ENCODE results near the gene NRP1.
"Not testable (repeated sequence)": the region's sequence is repeated elsewhere in the genome, so short reads cannot be mapped to it uniquely, and the experiment has no call there.

The NRP1 gene

DNA sequence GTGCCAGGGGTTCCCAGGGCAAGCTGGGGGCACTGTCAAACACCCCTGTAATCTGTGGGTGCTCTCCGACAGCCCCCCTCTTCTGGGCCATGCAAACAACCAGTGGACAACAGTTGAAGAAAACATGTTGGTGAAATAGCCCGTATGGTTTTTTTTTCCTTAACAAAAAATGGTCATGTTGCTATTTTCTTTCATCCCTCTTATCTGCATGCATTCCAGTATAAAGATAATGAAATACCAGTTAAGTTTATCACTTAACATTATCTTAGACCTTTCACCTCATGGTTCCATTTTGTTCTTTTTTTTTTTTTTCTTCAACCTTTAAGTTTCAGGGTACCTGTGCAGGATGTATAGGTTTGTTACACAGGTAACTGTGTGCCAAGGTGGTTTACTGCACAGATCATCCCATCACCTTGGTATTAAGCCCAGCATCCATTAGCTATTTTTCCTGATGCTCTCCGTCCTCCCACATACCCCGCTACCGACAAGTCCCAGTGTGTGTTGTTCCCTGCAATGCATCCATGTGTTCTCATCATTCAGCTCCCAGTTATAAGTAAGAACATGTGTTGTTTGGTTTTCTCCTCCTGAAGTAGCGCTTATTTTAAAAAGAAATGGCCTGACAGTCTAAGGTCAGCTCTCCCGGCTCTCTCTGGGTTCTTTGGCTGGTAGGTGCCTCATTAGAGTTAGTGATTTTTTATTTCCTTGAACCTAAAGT, 110.1 kb downstream of the NRP1 start:
- Histone ChIP-seq H3K27me3 (no peaks in the 10 kb centered on the region), H3K4me1 (peaks cover 0 to 12% (median 3%) of the 10 kb centered on the region in 4 donors), H3K4me3 (no peak overlapping the region), H3K9me3 (no peaks in the 10 kb centered on the region), H3K27ac (no peak overlapping the region), H3K36me3 (peaks cover 22 to 31% (median 29%) of the 10 kb centered on the region in 3 donors)
- no peak for DNase-seq
- intact Hi-C loops (cut with DNase I; ENCODE audit: low total_unique reads), result no loop called here
- TF ChIP-seq, protein P1, sequence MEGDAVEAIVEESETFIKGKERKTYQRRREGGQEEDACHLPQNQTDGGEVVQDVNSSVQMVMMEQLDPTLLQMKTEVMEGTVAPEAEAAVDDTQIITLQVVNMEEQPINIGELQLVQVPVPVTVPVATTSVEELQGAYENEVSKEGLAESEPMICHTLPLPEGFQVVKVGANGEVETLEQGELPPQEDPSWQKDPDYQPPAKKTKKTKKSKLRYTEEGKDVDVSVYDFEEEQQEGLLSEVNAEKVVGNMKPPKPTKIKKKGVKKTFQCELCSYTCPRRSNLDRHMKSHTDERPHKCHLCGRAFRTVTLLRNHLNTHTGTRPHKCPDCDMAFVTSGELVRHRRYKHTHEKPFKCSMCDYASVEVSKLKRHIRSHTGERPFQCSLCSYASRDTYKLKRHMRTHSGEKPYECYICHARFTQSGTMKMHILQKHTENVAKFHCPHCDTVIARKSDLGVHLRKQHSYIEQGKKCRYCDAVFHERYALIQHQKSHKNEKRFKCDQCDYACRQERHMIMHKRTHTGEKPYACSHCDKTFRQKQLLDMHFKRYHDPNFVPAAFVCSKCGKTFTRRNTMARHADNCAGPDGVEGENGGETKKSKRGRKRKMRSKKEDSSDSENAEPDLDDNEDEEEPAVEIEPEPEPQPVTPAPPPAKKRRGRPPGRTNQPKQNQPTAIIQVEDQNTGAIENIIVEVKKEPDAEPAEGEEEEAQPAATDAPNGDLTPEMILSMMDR (IDR thresholded peaks at IDR 0.05), result no peak

DNA sequence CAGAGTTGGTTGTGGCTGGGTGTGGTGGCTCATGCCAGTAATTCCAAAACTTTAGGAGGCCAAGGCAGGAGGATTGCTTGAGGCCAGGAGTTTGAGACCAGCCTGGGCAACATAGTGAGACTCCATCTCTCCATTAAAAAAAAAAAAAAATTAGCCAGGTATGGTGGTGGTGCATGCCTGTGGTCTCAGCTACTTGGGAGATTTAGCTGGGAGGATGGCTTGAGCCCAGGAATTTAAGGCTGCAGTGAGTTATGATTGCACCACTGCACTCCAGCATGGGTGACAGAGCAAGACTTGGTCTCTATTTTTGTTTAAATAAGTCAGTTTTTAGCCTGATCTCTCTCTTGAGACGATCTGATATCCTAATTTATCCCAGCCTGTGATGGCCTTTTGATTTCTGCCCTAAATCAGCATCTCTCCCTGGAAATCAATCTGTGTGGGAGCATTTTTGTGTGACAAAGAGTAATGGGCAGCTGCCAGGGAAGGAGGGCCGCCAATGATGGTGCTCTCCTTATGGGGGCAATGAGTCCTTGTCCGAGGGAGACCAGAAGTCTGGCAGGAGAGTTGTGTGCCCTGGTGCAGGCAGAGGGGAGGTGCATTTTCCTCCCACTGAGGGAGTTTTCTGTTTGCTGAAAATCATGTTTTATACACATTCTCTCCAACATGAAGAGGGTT, 111.0 kb downstream of the NRP1 start:
- no peak for DNase-seq
- H3K27ac ChIP-seq, result no peak overlapping the region
- intact Hi-C loops (cut with DNase I; ENCODE audit: low total_unique reads), result no loop called here

DNA sequence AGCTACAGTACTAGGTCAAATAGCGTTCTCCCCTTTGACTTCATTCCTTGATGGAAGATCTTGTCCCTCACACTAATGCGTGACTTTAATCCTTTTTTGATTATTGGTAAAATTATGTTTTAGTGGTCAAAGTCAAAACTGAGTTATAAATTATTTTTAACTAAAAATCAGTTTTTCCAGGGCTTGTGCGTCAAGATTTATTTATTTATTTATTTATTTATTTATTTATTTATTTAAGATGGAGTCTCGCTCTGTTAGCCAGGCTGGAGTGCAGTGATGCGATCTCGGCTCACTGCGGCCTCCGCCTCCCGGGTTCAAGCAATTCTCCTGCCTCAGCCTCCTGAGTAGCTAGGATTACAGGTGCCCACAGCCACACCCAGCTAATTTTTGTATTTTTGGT, 112.2 kb downstream of the NRP1 start:
- H3K27me3 ChIP-seq; H3K4me3 ChIP-seq; H3K9me3 ChIP-seq; H3K27ac ChIP-seq; DNase-seq; intact Hi-C loops (cut with DNase I; ENCODE audit: low total_unique reads): not testable (repeated sequence)
- peaks cover 0 to 19% (median 4%) of the 10 kb centered on the region in 4 donors for H3K4me1 ChIP-seq
- H3K36me3 ChIP-seq, result peaks cover 22 to 31% (median 29%) of the 10 kb centered on the region in 3 donors

More for the DNA sequence above, 111.0 kb downstream of the NRP1 start:
- H3K27me3 ChIP-seq, result no peaks in the 10 kb centered on the region
- H3K36me3 ChIP-seq, result peaks cover 22 to 31% (median 29%) of the 10 kb centered on the region in 3 donors
- H3K4me1 ChIP-seq, result peaks cover 0 to 12% (median 3%) of the 10 kb centered on the region in 4 donors
- H3K9me3 ChIP-seq, result no peaks in the 10 kb centered on the region
- H3K4me3 ChIP-seq, result no peak overlapping the region
- TF ChIP-seq, protein P1 (IDR thresholded peaks at IDR 0.05), result no peak

DNA sequence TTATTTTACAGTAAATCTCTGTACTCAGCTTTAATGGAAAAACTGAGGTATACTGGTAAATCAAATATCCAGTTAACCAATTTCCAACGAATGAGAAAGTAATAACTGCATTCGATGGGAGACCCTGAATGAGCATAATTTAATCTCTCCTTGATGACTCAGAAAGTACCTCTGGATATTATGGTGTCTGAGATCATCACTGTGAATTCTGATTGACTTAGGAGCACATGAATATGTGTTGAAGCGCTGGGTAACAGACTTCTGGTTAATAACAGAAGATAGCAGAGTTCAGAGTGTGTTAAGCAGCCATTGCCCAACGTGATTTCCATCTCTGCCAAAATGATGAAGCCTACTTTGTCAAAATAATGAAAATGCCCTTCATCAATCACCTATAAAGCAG, 116.6 kb downstream of the NRP1 start:
- Histone ChIP-seq H3K4me3 (no peak overlapping the region), H3K36me3 (peaks cover 8 to 24% (median 9%) of the 10 kb centered on the region in 3 donors), H3K4me1 (peaks cover 0 to 33% (median 12%) of the 10 kb centered on the region in 4 donors), H3K27ac (no peak overlapping the region), H3K9me3 (no peaks in the 10 kb centered on the region), H3K27me3 (no peaks in the 10 kb centered on the region)
- TF ChIP-seq, protein P1 (IDR thresholded peaks at IDR 0.05), result no peak
- DNase-seq, result no peak
- intact Hi-C loops (cut with DNase I; ENCODE audit: low total_unique reads), result no loop called here

DNA sequence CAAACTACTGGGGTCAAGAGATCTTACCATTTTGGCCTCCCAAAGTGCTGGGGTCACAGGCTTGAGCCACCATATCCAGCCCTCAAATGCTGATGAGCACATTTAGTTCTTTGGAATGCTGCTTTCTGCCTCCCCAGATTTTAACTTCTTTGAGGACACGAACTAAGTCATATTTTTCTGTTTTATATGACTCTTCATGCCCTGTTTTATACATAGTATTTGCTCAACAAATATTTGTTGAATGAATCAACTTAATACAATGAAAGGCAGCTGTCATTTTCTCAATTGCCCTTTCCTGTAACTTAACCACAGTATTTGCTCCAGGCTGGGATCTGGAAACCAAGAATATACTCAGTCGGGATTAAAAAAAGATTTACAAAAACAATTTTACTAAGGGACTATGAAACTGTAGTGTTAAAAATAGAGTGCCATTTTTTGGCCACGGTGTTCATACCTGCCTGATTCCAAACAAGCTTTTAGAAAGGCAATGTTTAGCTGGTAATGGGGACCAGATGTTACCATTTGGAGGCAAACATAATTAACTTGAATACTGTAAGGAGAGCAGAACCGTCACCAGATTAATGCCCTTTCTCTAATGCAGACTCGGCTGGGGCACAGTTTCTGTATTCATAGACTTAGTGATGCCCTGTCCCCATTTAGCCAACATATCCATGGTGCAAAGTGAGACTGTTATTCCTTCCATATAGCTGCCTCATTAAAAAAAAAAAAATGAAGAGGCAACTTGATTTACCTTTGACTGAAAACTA, 117.6 kb downstream of the NRP1 start:
- no peak overlapping the region for H3K4me3 ChIP-seq
- H3K36me3 ChIP-seq, result peaks cover 9 to 22% (median 12%) of the 10 kb centered on the region in 3 donors
- H3K27ac ChIP-seq, result peak overlapping the region; percentile 60 to 79
- no peak for DNase-seq
- H3K4me1 ChIP-seq, result peaks cover 0 to 43% (median 21%) of the 10 kb centered on the region in 4 donors
- intact Hi-C loops (cut with DNase I; ENCODE audit: low total_unique reads), result no loop called here
- TF ChIP-seq, protein P1 (IDR thresholded peaks at IDR 0.05), result no peak
- H3K27me3 ChIP-seq, result no peaks in the 10 kb centered on the region
- no peaks in the 10 kb centered on the region for H3K9me3 ChIP-seq
